ENCODE measurements around the gene FAAH2.
"Not testable (repeated sequence)": the region's sequence is repeated elsewhere in the genome, so short reads cannot be mapped to it uniquely, and the experiment has no call there.

Gene FAAH2

GRCh38 chrX:57380026-57380796, 93.7 kb downstream of the FAAH2 start:
- DNase-seq = no peak

- not testable (repeated sequence) for DNase-seq
Measured at GRCh38 chrX:57394162-57394561, 107.7 kb downstream of the FAAH2 start.

- DNase-seq = not testable (repeated sequence)
Measured at GRCh38 chrX:57403191-57403590, 116.7 kb downstream of the FAAH2 start.

GRCh38 chrX:57406149-57406548, 119.6 kb downstream of the FAAH2 start:
- DNase-seq = no peak

- DNase-seq = no peak
Measured at GRCh38 chrX:57417827-57418226, 131.3 kb downstream of the FAAH2 start.

- no peak for DNase-seq
Measured at GRCh38 chrX:57422289-57422688, 135.8 kb downstream of the FAAH2 start.

GRCh38 chrX:57422790-57423189, 136.3 kb downstream of the FAAH2 start:
- no peak for DNase-seq

GRCh38 chrX:57445076-57445475, 158.6 kb downstream of the FAAH2 start:
- DNase-seq = no peak

- no peak for DNase-seq
Measured at GRCh38 chrX:57445832-57446231, 159.3 kb downstream of the FAAH2 start.

GRCh38 chrX:57447856-57448255, 161.3 kb downstream of the FAAH2 start:
- DNase-seq = no peak

GRCh38 chrX:57451426-57452020, 165.0 kb downstream of the FAAH2 start:
- no peak for DNase-seq

- DNase-seq = no peak
Measured at GRCh38 chrX:57453901-57454300, 167.4 kb downstream of the FAAH2 start.

GRCh38 chrX:57481514-57481913, 195.0 kb downstream of the FAAH2 start:
- DNase-seq = no peak

- no peak for DNase-seq
Measured at GRCh38 chrX:57516491-57516890, 230.0 kb downstream of the FAAH2 start.

GRCh38 chrX:57519578-57520118, 233.1 kb downstream of the FAAH2 start:
- DNase-seq = no peak

- DNase-seq = no peak
Measured at GRCh38 chrX:57528670-57529255, 242.3 kb downstream of the FAAH2 start.
